Brain microvascular endothelial cell (primary cell): Measurements from ENCODE around the gene CDH23.
"Not testable (repeated sequence)": the region's sequence is repeated elsewhere in the genome, so short reads cannot be mapped to it uniquely, and the experiment has no call there.

Experiments used
- DNase-seq: peaks from one replicate; pipeline ENCODE4 v3.0.0-alpha.2; 2020
- H3K27ac ChIP-seq: fragments of 250-450 bp; sonication (Bioruptor Pico); 2 replicates; pipeline ENCODE4 v1.5.1; 2020; ENCODE audit warnings: mild to moderate bottlenecking, moderate library complexity
- H3K27me3 ChIP-seq: fragments of 250-450 bp; sonication (Bioruptor Pico); replicated peaks from 2 replicates; pipeline ENCODE4 v1.5.1; 2020; ENCODE audit warnings: mild to moderate bottlenecking
- H3K36me3 ChIP-seq: fragments of 250-450 bp; sonication (Bioruptor Pico); replicated peaks from 2 replicates; pipeline ENCODE4 v1.5.1; 2020; ENCODE audit warnings: mild to moderate bottlenecking
- H3K4me3 ChIP-seq: 2 replicates; pipeline ENCODE4 v1.5.1; 2011; ENCODE audit warnings: low read depth, mild to moderate bottlenecking, control low read depth, low read length, moderate library complexity
- in situ Hi-C: cut with HindIII; loops from 2 replicates; pipeline ENCODE4 v1.10.0; 2017; ENCODE audit warnings: low sequenced_read_pairs, low pct_ligation_motif_present
- TF ChIP-seq, protein P1 (sequence below): IDR thresholded peaks from 2 replicates; pipeline ENCODE4 v1.5.1; 2011; ENCODE audit warnings: low read depth, mild to moderate bottlenecking, moderate library complexity, low read length, control low read depth, inconsistent platforms; ENCODE audit errors: missing control alignments

Gene CDH23

GRCh38 chr10:71850021-71850742, 453.5 kb downstream of the CDH23 start:
- peak overlapping the region; percentile 97 for H3K27ac ChIP-seq
- H3K27me3 ChIP-seq, result no peaks in the 10 kb centered on the region
- H3K4me3 ChIP-seq, result peak overlapping the region; percentile 98
- in situ Hi-C loops, result no loop called here
- H3K36me3 ChIP-seq, result no peaks in the 10 kb centered on the region
- DNase-seq, result no peak
- TF ChIP-seq, protein P1, sequence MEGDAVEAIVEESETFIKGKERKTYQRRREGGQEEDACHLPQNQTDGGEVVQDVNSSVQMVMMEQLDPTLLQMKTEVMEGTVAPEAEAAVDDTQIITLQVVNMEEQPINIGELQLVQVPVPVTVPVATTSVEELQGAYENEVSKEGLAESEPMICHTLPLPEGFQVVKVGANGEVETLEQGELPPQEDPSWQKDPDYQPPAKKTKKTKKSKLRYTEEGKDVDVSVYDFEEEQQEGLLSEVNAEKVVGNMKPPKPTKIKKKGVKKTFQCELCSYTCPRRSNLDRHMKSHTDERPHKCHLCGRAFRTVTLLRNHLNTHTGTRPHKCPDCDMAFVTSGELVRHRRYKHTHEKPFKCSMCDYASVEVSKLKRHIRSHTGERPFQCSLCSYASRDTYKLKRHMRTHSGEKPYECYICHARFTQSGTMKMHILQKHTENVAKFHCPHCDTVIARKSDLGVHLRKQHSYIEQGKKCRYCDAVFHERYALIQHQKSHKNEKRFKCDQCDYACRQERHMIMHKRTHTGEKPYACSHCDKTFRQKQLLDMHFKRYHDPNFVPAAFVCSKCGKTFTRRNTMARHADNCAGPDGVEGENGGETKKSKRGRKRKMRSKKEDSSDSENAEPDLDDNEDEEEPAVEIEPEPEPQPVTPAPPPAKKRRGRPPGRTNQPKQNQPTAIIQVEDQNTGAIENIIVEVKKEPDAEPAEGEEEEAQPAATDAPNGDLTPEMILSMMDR, result no peak

DNA sequence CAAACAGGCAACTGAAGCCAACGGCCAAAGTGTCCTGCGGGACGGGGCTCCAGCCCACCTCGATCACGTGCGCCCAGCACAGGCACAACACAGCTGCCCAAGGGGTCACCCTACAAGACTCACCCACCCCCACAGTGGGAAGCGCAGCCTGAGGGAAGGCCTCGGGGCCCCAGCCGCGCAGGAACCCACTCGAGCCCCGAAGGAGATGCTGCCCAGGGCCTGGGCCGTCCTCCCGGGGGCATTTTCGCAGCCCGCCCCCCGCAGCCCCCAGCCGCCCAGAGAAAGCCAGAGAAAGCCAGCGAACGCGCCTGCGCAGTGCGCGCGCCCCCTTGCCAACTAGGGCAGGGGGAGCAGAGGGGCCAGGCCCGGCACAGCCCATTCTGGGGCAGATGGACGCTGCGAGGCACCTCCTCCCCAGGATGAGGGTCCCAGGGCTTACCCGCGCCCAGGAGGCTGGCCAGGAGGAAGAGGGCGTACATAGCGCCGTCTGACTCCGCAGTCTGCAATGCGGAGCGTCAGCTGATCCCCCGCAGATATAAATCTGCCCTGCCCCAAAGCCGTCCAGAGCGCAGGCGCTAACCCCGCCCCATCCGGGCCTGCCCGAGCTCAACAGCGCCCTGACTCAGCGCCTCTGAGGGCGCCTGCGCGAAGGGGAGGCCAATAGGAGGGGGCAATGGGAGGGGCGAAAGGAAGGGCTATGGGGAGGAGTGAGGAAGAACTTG, 454.2 kb downstream of the CDH23 start, which contains the start of gene PSAP:
Gene PSAP, minus strand, starts transcription at position 509 of the 722 bp plus-strand sequence. Its CDS starts 30 bp downstream, at position 479.
- DNase-seq, result peak; percentile 96
- no peaks in the 10 kb centered on the region for H3K36me3 ChIP-seq
- TF ChIP-seq, protein P1, result no peak
- peak within 1 kb of the TSS; percentile 97 for H3K27ac ChIP-seq
- H3K27me3 ChIP-seq, result no peaks in the 10 kb centered on the region
- in situ Hi-C loops, result no loop called here
- peak within 1 kb of the TSS; percentile 98 for H3K4me3 ChIP-seq

- in situ Hi-C loops, H3K27ac ChIP-seq: not testable (repeated sequence)
- H3K4me3 ChIP-seq, result peak overlapping the region; percentile 26
Measured at GRCh38 chr10:71851465-71852095, 454.9 kb downstream of the CDH23 start.

GRCh38 chr10:71852355-71852937, 455.7 kb downstream of the CDH23 start:
- TF ChIP-seq, protein P1, result no peak
- DNase-seq, result no peak
- Histone ChIP-seq H3K27me3 (no peaks in the 10 kb centered on the region), H3K36me3 (no peaks in the 10 kb centered on the region), H3K4me3 (no peak overlapping the region), H3K27ac (no peak overlapping the region)
- in situ Hi-C loops, result no loop called here

More at GRCh38 chr10:71851465-71852095, 454.9 kb downstream of the CDH23 start:
- not testable (repeated sequence) for H3K36me3 ChIP-seq, H3K27me3 ChIP-seq, DNase-seq

GRCh38 chr10:71854031-71854430, 457.3 kb downstream of the CDH23 start:
- TF ChIP-seq, protein P1, result no peak
- no peak for DNase-seq
- Histone ChIP-seq H3K4me3 (no peak overlapping the region), H3K36me3 (no peaks in the 10 kb centered on the region), H3K27me3 (no peaks in the 10 kb centered on the region), H3K27ac (no peak overlapping the region)
- in situ Hi-C loops, result no loop called here

DNA sequence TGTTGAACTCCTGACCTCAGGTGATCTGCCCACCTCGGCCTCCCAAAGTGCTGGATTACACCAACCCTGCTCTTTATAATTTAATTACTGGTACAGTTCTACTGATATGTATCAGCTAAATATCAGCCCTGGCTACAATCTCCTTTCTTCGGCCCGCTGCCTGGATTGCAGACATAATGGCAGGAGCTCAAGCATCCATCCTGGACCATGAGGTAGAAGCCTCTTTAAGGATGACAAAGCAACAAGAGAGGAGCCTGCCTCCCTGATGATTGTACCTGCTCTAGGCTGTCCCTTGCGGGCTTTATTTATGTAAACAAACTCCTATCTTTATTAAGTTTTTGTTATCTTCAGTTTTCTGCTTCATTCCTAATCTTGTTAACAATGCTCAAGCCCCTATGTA, 459.9 kb downstream of the CDH23 start:
- in situ Hi-C loops, result no loop called here
- TF ChIP-seq, protein P1, result no peak
- H3K36me3 ChIP-seq, result no peaks in the 10 kb centered on the region
- H3K27ac ChIP-seq, result no peak overlapping the region
- no peaks in the 10 kb centered on the region for H3K27me3 ChIP-seq
- no peak for DNase-seq
- no peak overlapping the region for H3K4me3 ChIP-seq
